Erythroblast (primary cell): Measurements from ENCODE around the gene DNAH14.

ENCODE experiments used
- GATA1 ChIP-seq: IDR thresholded peaks from 2 replicates; pipeline ENCODE4 v1.6.1; 2011; ENCODE audit warnings: low read depth, mild to moderate bottlenecking, control low read depth, low read length, moderate library complexity
- POLR2A ChIP-seq: IDR thresholded peaks from 2 replicates; pipeline ENCODE4 v1.6.1; 2011; ENCODE audit warnings: mild to moderate bottlenecking, low read length

GRCh38 chr1:225341642-225342041 is 412.2 kb downstream of the DNAH14 start:
- no peak for TF ChIP-seq POLR2A
- no peak for TF ChIP-seq GATA1
